EH (cell line): ENCODE data around the gene C4orf17.
A peak's percentile ranks its signal among the peaks of the same experiment; 100 is the strongest.

Experiments used
- DNase-seq: peaks from one replicate; pipeline ENCODE4 v3.0.0-alpha.2; 2015; ENCODE audit warnings: low read depth

Gene C4orf17

DNA sequence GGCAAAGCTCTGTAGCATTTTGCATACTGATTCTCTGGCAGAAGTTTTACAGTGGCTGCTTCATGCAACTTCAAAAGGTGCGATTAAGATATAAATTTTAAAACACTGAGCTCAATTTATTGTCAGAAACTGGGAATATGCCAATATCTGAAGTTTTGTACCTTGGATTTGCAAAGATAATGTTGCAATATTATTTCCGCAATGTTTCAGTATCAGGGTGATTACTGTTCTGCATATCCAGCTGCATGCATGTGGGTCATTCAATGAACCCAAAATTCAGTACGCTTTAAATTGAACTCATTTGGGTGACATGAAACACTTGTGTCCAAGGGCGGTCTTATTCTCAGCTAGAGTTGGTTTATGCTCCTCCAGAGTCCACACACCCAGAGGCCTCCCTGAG lies 26.9 kb downstream of the C4orf17 start:
- no peak for DNase-seq

DNA sequence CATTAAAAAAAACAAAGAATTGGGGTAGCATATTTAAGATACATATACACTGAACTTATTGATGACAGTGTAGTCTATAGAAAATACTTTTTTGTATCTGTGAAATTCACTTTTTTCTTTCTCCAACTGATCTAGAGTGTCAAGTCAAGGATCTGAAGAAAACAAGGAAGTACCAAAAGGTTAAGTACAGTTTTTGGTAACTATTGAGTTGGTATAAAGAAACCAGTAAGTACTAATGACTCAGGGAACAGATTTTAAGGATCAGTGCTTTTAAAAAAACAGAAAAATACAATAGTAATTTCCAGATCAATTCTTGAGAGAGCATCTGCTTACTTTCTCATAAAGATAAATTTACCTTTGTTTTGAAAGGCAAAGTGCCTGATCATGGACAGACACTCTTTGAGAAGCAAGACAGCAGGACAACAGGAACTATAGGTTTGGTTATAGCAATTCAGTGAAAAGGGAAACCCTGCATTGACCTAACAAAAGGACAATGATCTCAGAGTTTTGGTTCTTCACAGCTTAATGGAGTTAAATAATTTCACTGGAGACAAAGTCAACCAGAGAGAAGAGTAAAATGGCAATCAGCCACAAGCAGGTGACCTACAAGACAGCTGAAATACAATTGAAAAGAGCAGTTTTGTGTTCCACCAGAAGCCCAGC lies 29.6 kb downstream of the C4orf17 start:
- no peak for DNase-seq

DNA sequence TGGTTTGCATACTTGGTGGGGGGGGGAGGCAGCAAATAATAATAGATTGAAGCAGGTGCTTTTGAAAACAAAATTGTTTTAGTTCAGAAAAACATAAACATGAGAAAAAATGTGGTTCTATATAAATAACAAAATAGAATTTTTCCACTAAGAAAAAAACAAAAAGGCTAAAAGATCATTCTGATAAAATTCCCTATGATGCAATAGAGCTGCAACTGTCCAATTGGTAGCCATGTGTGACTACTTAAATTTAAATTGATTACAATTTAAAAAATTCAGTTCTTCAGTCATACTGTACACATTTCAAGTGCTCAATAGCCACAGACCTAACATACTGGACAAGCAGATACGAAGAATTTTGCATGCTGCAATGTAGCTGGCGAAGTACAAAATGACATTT lies 42.1 kb downstream of the C4orf17 start:
- no peak for DNase-seq

DNA sequence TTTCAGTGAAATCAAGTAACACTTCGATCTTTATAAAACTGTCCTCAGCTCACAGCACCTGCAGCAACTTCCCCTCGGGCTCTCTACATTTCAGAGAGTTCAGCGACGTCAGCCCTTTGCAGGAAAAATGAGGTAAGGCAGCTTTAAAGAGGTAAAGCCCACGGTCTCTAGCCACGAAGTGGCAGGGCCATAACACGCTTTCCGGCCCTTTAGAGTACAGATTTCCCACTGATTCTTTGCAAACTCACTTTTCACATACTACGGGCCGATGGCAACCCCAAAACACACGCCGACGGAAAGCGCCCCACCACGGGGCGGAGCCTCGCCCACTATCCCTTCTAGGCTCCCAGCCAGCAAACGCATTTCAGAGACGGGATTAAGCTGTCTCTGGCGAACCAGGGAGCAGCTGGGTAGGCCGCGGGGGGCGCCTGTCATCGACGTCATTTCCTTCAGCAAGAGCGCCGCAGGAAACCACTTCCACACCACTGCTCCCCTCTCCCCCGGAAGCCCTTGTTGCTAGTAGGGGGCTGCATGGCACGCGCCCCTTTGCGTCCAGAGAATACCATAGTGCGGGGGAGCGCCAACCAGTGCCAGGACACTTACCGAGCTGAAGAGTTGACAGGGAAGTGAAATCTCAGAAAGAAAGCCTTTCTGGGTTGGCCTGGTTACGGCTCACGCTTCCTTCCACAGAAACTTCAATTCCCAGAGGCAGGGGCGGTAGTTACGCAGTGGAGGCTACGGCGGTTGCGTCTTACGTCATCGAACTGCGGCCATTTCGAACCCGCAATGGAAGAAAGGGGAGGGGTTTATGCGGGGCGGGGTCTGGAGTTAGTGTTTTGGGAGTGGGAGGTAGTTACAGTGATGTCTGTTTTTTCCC lies 52.7 kb downstream of the C4orf17 start, which contains the start of gene TRMT10A:
TSS of gene TRMT10A (minus strand) at position 730 of the 877 bp plus-strand sequence. CDS start 4,701 bp downstream, outside the sequence.
- peak; percentile 99 for DNase-seq

DNA sequence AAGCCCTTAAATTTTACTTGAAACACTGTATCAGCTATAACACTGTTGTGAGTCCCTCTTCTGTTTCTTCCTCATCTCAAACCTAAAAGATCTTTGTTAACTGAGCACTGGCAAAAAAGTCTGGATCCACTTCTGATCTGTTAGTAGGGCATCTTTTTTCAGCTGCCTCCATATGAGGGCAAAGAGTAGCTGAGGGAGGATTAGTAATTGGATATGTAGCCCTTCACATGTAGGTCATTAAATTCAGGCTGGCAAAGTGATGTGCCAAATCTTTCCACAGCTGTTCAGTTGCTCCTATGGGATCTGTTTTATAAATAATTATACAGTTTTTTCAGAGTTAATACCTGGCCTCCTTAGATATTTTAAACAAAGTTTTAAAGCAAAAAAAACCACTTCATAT lies 54.1 kb downstream of the C4orf17 start:
- DNase-seq = no peak

DNA sequence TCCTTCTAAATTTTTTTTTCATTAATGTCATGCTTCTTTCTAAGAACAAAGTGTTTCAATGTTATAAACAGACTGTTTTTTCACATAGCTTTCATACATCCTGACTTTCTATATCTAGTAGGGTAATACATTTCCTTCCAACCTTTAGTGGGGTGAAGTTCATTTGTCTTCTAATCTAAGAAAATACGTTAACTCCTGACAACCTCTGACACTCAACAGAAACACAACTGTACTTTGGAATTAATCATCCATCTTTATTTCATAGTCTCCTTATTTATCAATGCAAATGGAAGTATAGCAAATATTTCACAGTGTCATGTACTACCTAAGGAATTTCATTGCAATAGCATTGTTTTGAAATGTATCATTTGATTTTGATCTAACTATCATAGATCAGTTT lies 61.1 kb downstream of the C4orf17 start:
- no peak for DNase-seq

DNA sequence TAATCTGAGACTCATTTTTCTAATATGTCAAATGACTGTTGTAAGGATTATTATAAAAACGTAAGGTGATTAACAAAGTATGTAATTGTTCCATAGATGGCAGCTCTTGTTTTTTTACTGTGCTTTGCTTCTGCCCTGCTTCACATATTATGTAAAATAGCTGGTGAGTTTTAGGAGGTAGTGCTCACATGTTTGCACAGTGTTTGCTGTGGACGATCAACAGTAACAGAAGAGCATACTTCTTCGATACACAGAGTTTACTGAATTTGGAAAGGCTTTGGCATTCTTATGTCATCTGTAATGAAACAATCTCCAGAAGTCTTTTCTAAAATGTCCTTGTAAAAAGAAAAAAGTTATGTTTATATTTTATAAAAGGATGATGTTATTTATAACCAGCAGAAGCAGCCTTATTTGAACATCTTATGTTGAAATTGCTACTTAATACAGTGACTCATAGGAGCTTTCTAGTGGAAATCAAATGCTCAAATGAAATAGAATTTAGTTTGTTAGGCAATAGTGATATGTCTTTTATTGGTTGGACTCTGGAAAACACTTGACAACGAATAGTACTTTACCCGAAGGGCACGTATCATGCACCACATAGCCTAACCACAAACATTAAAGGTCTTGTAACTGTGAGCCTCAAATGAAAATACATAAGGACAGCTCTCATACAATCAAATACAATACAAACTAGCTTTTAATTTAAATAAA lies 61.9 kb downstream of the C4orf17 start:
- peak; percentile 35 for DNase-seq

DNA sequence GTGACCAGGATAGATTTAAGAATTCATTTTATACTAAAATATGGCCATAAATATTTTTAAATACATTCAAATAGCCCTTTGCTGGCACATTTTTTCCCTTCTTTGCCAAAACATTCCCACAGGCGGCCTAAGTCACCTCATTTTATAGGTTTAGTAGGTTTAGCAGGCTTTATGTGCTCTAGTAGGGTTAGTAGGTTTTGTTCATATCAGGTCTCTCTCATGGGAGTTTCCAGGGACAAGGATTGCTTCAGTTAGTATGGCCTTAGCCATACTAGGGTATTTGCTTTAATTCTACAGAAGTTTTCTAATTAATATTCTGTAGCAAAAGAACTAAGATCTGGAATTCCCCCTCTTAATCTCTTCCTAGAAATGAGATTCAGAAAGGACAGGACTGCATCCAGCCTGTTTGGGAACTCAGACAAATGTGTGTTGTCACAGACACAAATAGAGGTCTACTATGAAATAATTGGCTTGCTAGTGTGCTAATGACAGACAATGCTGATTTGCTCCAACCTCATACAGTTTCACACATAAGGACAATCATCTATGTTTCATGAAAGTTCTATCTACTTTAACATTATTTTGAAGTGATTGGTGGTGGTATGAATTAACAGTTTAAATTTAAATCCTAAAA lies 63.0 kb downstream of the C4orf17 start:
- no peak for DNase-seq

DNA sequence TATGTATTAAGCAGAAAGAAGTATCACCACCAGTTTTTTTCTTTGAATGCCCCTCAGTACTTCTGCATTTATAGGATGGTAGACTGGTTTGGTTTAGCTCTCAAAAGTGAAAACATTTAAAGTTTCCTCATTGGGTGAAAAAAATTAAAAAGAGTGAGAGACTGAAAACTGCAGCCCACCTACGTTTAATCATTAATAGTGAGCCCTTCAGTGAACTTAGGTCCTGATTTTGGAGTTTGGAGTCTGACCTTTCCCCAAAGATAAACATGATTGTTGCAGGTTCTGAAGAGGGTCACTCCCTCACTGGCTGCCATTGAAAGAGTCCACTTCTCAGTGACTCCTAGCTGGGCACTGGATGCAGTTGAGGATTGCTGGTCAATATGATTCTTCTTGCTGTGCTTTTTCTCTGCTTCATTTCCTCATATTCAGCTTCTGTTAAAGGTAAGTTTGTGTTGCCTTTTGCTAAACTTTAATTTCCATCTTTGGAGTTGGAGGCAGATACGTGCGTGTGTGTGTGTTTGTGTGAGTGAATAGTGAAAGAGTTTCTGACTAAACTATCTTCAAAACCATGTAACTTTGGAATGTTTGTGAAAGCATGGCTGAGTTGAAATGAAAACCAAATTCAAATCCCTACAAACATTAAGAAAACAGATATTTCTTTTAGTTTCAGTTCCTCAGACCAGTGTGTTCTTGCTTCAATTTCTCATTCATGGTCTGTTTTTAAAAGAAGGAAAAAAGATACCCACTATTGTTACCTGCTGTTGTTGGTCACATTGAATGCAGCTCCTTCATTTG lies 63.9 kb downstream of the C4orf17 start, which contains the start of gene MTTP:
TSS of gene MTTP (plus strand) at position 295 of the 795 bp plus-strand sequence. CDS start at position 381, 86 bp downstream.
- DNase-seq = no peak

DNA sequence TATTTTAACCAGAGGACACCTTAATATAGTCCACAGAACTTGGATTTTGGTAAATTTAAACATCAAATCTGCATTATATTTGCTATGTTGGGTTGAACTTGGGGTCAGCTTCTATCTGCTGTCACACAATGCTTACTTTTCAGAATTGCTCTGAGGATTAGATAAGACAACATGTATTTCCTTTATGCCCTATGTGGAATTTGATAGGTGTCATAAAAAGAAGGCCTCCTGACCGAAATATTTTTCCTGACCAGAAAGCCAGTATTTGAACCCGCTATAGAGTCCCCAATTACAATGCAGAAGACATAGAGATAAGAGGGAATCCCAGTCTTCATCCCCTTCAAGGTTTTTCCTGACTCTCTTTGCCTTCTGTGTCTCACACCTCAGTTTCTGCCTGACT lies 67.9 kb downstream of the C4orf17 start:
- DNase-seq = no peak

DNA sequence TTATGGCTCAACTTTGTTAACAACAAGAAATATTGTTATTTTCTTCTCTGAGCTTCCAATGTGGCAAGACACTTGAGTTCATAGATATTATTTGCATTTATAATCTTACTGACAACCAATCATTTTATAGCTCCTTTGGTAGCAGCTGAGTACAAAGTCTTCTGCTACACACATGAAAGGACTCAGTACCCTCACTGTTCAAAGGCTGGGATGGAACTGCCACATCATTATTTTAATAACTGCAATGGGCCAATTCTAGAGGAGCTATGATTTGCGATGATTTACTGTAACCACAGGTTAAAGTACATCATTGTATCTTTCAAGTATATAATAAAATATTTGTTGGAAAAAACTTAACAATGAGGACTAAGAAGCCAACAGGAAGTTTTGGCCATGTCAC lies 74.7 kb downstream of the C4orf17 start:
- DNase-seq = no peak

DNA sequence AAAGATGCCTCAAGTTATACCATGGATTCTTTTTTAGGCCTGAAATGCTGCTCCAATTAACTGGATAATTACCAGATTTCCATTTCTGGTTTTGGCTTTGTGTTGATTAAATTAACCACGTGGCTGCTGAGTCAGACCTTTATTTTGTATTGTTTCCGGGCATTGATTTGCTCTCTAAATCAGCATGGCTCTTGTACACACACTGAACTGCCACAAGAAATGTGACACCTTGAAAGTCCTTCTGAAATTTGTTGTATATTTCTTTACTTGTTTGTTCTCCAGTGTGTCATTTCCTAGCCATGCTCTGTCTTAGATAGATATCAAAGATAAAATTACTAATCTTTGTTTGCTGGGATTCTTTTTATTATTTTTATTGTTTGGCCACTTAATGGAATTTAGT lies 75.5 kb downstream of the C4orf17 start:
- no peak for DNase-seq

DNA sequence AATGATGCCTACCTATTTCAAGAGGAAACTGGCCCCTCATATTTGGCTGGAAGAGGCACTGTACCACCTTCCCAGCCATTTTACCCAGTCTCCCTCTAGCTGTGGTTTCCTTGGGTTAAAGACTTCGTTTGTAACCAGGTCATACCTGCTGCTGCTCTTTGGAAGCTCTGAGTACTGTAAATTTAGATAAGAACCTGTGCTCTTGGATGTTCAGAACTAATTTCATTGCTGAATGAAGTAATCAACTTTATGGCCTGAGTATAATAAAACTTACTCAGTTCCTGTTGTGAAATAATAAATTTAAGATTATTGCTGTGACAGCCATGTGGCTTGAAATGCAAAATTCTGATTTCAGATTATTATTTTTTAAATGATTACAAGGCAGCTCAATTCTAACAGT lies 76.0 kb downstream of the C4orf17 start:
- DNase-seq = no peak

DNA sequence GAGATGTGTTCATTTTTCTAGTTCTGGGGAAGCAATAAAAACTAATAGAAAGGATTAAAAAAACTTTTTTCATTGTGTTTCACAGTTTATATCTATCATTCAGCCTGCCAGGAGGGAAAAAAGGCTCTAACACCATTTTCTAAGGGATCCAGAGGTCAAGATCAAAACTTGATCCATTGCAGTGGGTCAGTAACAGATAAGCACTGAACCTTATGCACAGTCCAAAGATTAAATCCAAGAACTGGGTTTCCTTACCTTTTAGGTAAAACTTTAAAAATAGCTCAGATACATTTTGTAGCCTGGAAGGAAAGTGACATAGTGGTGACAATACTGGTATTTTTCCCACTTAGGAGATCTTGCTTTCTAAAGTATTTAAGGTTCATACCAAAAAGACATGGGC lies 76.5 kb downstream of the C4orf17 start:
- DNase-seq = no peak

DNA sequence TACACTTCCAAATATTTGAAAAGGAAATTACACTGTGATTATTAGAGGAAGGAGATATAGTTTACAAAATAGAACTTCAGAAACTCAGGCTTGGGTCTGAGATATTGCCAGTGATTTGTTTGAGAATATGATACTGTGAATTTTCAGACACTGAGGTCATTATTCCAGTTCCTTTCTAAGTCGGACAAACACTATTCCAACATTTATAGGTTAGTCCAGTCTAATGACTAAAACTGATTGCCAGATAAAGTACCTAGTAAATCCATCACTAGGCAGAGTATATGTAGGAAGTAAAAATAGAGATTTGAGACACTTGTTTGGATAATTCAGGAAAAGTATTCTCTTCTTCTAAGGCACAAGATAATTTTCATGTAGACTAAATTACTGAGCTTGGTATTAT lies 77.0 kb downstream of the C4orf17 start:
- peak; percentile 3 for DNase-seq

DNA sequence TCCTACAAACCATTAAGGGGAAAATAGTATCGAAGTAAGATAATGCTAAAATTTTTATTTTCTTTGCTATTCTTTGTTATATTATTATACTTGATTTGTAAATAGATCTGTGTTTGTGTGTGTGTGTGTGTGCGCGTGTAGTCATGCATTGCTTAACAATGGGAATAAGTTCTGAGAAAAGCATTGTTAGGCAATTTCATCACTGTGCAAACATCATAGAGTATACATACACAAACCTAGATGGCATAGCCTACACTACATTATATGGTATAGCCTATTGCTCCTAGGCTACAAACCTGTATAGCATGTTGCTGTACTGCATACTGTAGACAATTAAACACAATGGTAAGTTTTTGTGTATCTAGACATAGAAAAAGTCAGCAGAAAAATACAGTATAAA lies 80.9 kb downstream of the C4orf17 start:
- DNase-seq = no peak
